ENCODE results near the gene COPA.

DNA sequence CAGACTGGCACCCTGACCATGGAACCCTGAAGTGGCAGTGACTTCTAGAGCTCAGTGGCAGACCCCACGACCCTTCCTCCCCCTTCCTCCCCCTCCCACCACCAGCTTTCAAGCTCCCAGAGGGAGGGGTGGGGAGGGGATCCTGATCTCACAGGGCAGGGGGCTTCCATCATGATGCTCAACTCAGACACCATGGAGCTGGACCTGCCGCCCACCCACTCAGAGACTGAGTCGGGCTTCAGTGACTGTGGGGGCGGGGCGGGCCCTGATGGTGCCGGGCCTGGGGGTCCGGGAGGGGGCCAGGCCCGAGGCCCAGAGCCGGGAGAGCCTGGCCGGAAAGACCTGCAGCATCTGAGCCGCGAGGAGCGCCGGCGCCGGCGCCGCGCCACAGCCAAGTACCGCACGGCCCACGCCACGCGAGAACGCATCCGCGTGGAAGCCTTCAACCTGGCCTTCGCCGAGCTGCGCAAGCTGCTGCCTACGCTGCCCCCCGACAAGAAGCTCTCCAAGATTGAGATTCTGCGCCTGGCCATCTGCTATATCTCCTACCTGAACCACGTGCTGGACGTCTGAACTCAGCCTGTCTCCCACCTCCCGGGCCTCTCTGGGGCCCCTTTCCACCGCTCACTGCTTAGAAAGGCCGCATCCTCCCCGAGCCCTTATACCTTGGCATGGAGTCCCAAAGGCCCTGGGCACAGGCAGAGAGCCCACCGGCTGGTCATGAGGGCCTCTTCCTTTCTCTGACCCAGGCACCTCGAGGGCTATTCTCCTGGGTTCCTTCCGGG lies 27.7 kb upstream of the COPA start:
- TF ChIP-seq, protein P1, sequence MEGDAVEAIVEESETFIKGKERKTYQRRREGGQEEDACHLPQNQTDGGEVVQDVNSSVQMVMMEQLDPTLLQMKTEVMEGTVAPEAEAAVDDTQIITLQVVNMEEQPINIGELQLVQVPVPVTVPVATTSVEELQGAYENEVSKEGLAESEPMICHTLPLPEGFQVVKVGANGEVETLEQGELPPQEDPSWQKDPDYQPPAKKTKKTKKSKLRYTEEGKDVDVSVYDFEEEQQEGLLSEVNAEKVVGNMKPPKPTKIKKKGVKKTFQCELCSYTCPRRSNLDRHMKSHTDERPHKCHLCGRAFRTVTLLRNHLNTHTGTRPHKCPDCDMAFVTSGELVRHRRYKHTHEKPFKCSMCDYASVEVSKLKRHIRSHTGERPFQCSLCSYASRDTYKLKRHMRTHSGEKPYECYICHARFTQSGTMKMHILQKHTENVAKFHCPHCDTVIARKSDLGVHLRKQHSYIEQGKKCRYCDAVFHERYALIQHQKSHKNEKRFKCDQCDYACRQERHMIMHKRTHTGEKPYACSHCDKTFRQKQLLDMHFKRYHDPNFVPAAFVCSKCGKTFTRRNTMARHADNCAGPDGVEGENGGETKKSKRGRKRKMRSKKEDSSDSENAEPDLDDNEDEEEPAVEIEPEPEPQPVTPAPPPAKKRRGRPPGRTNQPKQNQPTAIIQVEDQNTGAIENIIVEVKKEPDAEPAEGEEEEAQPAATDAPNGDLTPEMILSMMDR (IDR thresholded peaks at IDR 0.05) = no peak
- TF ChIP-seq POLR2A (IDR thresholded peaks at IDR 0.05) = no peak
- TF ChIP-seq POLR2AphosphoS5 (IDR thresholded peaks at IDR 0.05) = no peak
- no peak for TF ChIP-seq EP300 (IDR thresholded peaks at IDR 0.05)

All from stomach (tissue), 4 donors.